Calu3 (cell line): ENCODE measurements around the gene NKG7. TPM values are rescaled to one million over a fixed set of nuclear protein-coding genes. Genes with fewer than 3 reads are reported as not detected.

Experiments used
- BruUV-seq: library from RNA; stranded (reverse); fragments of 400-500 nt; replicated peaks from 2 replicates; lab custom pipeline; 2021; lab: Mats Ljungman, UMichigan
- CTCF ChIA-PET: fragments of 300-600 bp; sonication (Branson Sonifier 250); formaldehyde crosslinking; loops from one replicate; lab custom pipeline; 2022; ENCODE audit warnings: antibody characterized with exemption; lab: Charles Lee
- DNase-seq: peaks from one replicate; pipeline ENCODE4 v3.0.0; 2022
- H3K27ac Mint-ChIP-seq: one replicate; pipeline ENCODE4 v1.8.0; 2022; ENCODE audit warnings: mixed read lengths; ENCODE audit not compliant: unreplicated experiment
- H3K27me3 Mint-ChIP-seq: one replicate; pipeline ENCODE4 v1.8.0; 2022; ENCODE audit warnings: mixed read lengths; ENCODE audit not compliant: unreplicated experiment
- H3K36me3 Mint-ChIP-seq: one replicate; pipeline ENCODE4 v1.8.0; 2022; ENCODE audit warnings: mild to moderate bottlenecking, moderate library complexity, mixed read lengths; ENCODE audit not compliant: insufficient read depth, unreplicated experiment
- H3K4me1 Mint-ChIP-seq: one replicate; pipeline ENCODE4 v1.8.0; 2022; ENCODE audit warnings: mild to moderate bottlenecking, low read depth, mixed read lengths; ENCODE audit not compliant: unreplicated experiment
- H3K4me3 Mint-ChIP-seq: one replicate; pipeline ENCODE4 v1.8.0; 2022; ENCODE audit warnings: mild to moderate bottlenecking, low read depth, moderate library complexity, mixed read lengths; ENCODE audit not compliant: unreplicated experiment
- H3K9me3 Mint-ChIP-seq: one replicate; pipeline ENCODE4 v1.8.0; 2022; ENCODE audit warnings: low read depth, mixed read lengths; ENCODE audit not compliant: unreplicated experiment
- intact Hi-C: fragments of 100-400 bp; cut with micrococcal nuclease; formaldehyde crosslinking; loops from one replicate; pipeline ENCODE4 v1.10.0; 2022; ENCODE audit not compliant: unreplicated experiment
- total RNA-seq: library from RNA; stranded (reverse); gene quantifications from 2 replicates; pipeline ENCODE4 v1.2.3, GENCODE V29; 2022
- TF ChIP-seq, protein P1 (sequence below): fragments of 200-600 bp; IDR thresholded peaks from one replicate; pipeline ENCODE4 v1.8.0; 2022; ENCODE audit warnings: antibody characterized with exemption; ENCODE audit not compliant: unreplicated experiment

NKG7 gene
- total RNA-seq, 1 experiment from 2014 or later: not detected

DNA sequence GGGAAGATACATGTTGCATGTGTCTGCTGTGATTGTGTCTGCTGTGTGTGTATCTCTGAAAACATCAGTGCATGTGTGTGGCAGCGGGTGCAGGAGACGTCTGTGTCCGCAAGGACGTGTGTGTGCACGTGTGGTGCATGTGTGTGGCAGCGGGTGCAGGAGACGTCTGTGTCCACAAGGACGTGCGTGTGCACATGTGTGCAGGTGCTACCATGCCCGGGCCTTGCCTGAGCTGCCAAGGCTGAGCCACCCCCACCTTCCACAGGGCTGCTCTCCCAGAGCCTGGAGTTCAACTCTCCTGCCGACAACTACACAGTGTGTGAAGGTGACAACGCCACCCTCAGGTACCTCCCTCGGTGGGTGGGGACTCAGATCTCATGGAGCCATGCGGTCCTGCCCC lies 50.7 kb downstream of the NKG7 start:
- Mint-ChIP-seq H3K9me3 (no peaks in the 10 kb centered on the region), H3K27me3 (peaks cover 81% of the 10 kb centered on the region), H3K4me1 (no peaks in the 10 kb centered on the region), H3K4me3 (no peak overlapping the region), H3K36me3 (no peaks in the 10 kb centered on the region), H3K27ac (no peak overlapping the region)
- intact Hi-C loops: no loop called here
- TF ChIP-seq, protein P1, sequence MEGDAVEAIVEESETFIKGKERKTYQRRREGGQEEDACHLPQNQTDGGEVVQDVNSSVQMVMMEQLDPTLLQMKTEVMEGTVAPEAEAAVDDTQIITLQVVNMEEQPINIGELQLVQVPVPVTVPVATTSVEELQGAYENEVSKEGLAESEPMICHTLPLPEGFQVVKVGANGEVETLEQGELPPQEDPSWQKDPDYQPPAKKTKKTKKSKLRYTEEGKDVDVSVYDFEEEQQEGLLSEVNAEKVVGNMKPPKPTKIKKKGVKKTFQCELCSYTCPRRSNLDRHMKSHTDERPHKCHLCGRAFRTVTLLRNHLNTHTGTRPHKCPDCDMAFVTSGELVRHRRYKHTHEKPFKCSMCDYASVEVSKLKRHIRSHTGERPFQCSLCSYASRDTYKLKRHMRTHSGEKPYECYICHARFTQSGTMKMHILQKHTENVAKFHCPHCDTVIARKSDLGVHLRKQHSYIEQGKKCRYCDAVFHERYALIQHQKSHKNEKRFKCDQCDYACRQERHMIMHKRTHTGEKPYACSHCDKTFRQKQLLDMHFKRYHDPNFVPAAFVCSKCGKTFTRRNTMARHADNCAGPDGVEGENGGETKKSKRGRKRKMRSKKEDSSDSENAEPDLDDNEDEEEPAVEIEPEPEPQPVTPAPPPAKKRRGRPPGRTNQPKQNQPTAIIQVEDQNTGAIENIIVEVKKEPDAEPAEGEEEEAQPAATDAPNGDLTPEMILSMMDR: no peak
- CTCF ChIA-PET: no interaction called here
- no TSS peak for BruUV-seq
- no peak for DNase-seq

Other genes with a start within 250 kb of the NKG7 start
- not detected in 2 replicates for gene SIGLEC9, start 247.7 kb downstream of the NKG7 start, total RNA-seq
- not detected in 2 replicates for gene SIGLEC7, start 230.4 kb downstream of the NKG7 start, total RNA-seq
- gene CD33, start 147.6 kb downstream of the NKG7 start, total RNA-seq: not detected in 2 replicates
- gene SIGLECL1, start 121.6 kb downstream of the NKG7 start, total RNA-seq: not detected in 2 replicates
- gene IGLON5, start 61.0 kb downstream of the NKG7 start, total RNA-seq: not detected in 2 replicates
- 3.0 and 3.6 TPM in 2 replicates for gene VSIG10L, start 30.5 kb downstream of the NKG7 start, total RNA-seq
- 203 and 213 TPM in 2 replicates for gene ETFB, start 6.3 kb downstream of the NKG7 start, total RNA-seq
- gene CLDND2, start 3.7 kb downstream of the NKG7 start, total RNA-seq: 1.1 and 1.2 TPM in 2 replicates
- not detected in 2 replicates for gene LIM2, start 15.3 kb upstream of the NKG7 start, total RNA-seq
- gene C19orf84, start 17.9 kb upstream of the NKG7 start, total RNA-seq: not detected in 2 replicates
- not detected in 2 replicates for gene SIGLEC10, start 45.0 kb upstream of the NKG7 start, total RNA-seq
- not detected in 2 replicates for gene SIGLEC8, start 85.8 kb upstream of the NKG7 start, total RNA-seq
- gene CEACAM18, start 105.9 kb upstream of the NKG7 start, total RNA-seq: not detected in 2 replicates
- gene SIGLEC12, start 129.1 kb upstream of the NKG7 start, total RNA-seq: not detected in 2 replicates
- not detected in 2 replicates for gene SIGLEC6, start 159.0 kb upstream of the NKG7 start, total RNA-seq
- gene ZNF175, start 198.6 kb upstream of the NKG7 start, total RNA-seq: 10.2 and 16.1 TPM in 2 replicates